GM23338 (cell line): Measurements from ENCODE around the gene SORCS3. TPM values are rescaled to one million over a fixed set of nuclear protein-coding genes. Genes with fewer than 3 reads are reported as not detected.

Source experiments
- ATAC-seq: fragments of 200-7000 bp; cut with Tn5 transposase; 3 replicates; pipeline ENCODE4 v1.9.1; 2020
- DNase-seq: peaks from one replicate; pipeline ENCODE4 v3.0.0-alpha.2; 2015; ENCODE audit warnings: low spot score
- H2AFZ ChIP-seq: fragments of 200-600 bp; sonication (generic); 2 replicates; pipeline ENCODE4 v1.8.0; 2016; ENCODE audit warnings: antibody characterized with exemption, mild to moderate bottlenecking, moderate library complexity
- H3F3A ChIP-seq: fragments of 200-600 bp; sonication (generic); replicated peaks from 2 replicates; pipeline ENCODE4 v1.8.0; 2017; ENCODE audit warnings: antibody characterized with exemption, mixed run types, low read depth
- H3K27ac ChIP-seq: fragments of 200-600 bp; sonication (generic); 2 replicates; pipeline ENCODE4 v1.6.1; 2016; ENCODE audit warnings: low read depth
- H3K27me3 ChIP-seq: fragments of 200-600 bp; sonication (generic); 2 replicates; pipeline ENCODE4 v1.8.0; 2016; ENCODE audit warnings: mild to moderate bottlenecking, mixed run types, moderate library complexity; ENCODE audit not compliant: insufficient read depth
- H3K36me3 ChIP-seq: fragments of 200-600 bp; sonication (generic); 2 replicates; pipeline ENCODE4 v1.8.0; 2016; ENCODE audit warnings: mild to moderate bottlenecking; ENCODE audit not compliant: insufficient read depth
- H3K4me1 ChIP-seq: fragments of 200-600 bp; sonication (generic); 2 replicates; pipeline ENCODE4 v1.8.0; 2016; ENCODE audit warnings: mild to moderate bottlenecking, moderate library complexity; ENCODE audit not compliant: insufficient read depth
- H3K4me2 ChIP-seq: fragments of 200-600 bp; sonication (generic); 2 replicates; pipeline ENCODE4 v1.7.1; 2017; ENCODE audit warnings: mixed run types
- H3K4me3 ChIP-seq: fragments of 200-600 bp; sonication (generic); 2 replicates; pipeline ENCODE4 v1.6.1; 2016; ENCODE audit warnings: mixed run types
- H3K79me2 ChIP-seq: fragments of 200-600 bp; sonication (generic); replicated peaks from 2 replicates; pipeline ENCODE4 v1.8.0; 2017; ENCODE audit warnings: mild to moderate bottlenecking; ENCODE audit not compliant: insufficient read depth
- H3K9me2 ChIP-seq: fragments of 200-600 bp; sonication (generic); 2 replicates; pipeline ENCODE4 v1.8.0; 2017; ENCODE audit not compliant: insufficient read depth
- H4K20me1 ChIP-seq: fragments of 200-600 bp; sonication (generic); replicated peaks from 2 replicates; pipeline ENCODE4 v1.8.0; 2017; ENCODE audit warnings: mild to moderate bottlenecking; ENCODE audit not compliant: insufficient read depth
- H3K27ac Mint-ChIP-seq: 2 replicates; pipeline ENCODE4 v1.8.0; 2020; ENCODE audit warnings: inconsistent platforms, mild to moderate bottlenecking, moderate library complexity, mixed read lengths
- H3K27me3 Mint-ChIP-seq: 3 replicates; pipeline ENCODE4 v1.8.0; 2022; ENCODE audit warnings: low read depth, mild to moderate bottlenecking, moderate library complexity, mixed read lengths, inconsistent platforms; ENCODE audit not compliant: insufficient read depth, poor library complexity
- H3K36me3 Mint-ChIP-seq: 3 replicates; pipeline ENCODE4 v1.8.0; 2021; ENCODE audit warnings: low read depth, mild to moderate bottlenecking, inconsistent platforms, moderate library complexity, mixed read lengths
- H3K4me1 Mint-ChIP-seq: 3 replicates; pipeline ENCODE4 v1.8.0; 2020; ENCODE audit warnings: mild to moderate bottlenecking, inconsistent platforms, mixed read lengths
- H3K4me3 Mint-ChIP-seq: 3 replicates; pipeline ENCODE4 v1.8.0; 2021; ENCODE audit warnings: moderate library complexity, mild to moderate bottlenecking, inconsistent platforms, mixed read lengths
- H3K9me3 Mint-ChIP-seq: 3 replicates; pipeline ENCODE4 v1.8.0; 2020; ENCODE audit warnings: moderate library complexity, mild to moderate bottlenecking, inconsistent platforms, mixed read lengths
- CREB1 ChIP-seq: fragments of 250-450 bp; sonication (Bioruptor Pico); IDR thresholded peaks from 2 replicates; pipeline ENCODE4 v1.5.0; 2020; ENCODE audit warnings: low read depth, mild to moderate bottlenecking, moderate library complexity
- CTCF ChIP-seq, 2 experiments: fragments of 200-600 bp in 1 of 2; sonication (generic) in 1 of 2; conservative IDR thresholded peaks; 2 replicates each; pipeline versions ENCODE4 v1.5.1 to v1.6.1; 2016 to 2017; ENCODE audit warnings: antibody characterized with exemption in 2 of 2, low read depth in 2 of 2, mild to moderate bottlenecking in 2 of 2, moderate library complexity in 1 of 2
- ETS1 ChIP-seq: IDR thresholded peaks from 2 replicates; pipeline ENCODE4 v1.6.1; 2016; ENCODE audit warnings: antibody characterized with exemption
- EZH2 ChIP-seq: fragments of 200-600 bp; sonication (generic); IDR thresholded peaks from one replicate; pipeline ENCODE4 v1.8.0; 2017; ENCODE audit warnings: antibody characterized with exemption, mild to moderate bottlenecking, low read depth; ENCODE audit not compliant: unreplicated experiment
- EZH2phosphoT487 ChIP-seq: fragments of 200-600 bp; sonication (generic); IDR thresholded peaks from one replicate; pipeline ENCODE4 v1.8.1; 2018; ENCODE audit warnings: antibody characterized with exemption; ENCODE audit not compliant: unreplicated experiment
- JUNB ChIP-seq: IDR thresholded peaks from one replicate; pipeline ENCODE4 v1.6.1; 2016; ENCODE audit warnings: antibody characterized with exemption; ENCODE audit not compliant: unreplicated experiment
- NANOG ChIP-seq: IDR thresholded peaks from 2 replicates; pipeline ENCODE4 v1.6.1; 2016; ENCODE audit warnings: antibody characterized with exemption, borderline replicate concordance
- POLR2AphosphoS5 ChIP-seq: IDR thresholded peaks from 2 replicates; pipeline ENCODE4 v1.6.1; 2016; ENCODE audit warnings: antibody characterized with exemption, low read depth
- STAT1 ChIP-seq: IDR thresholded peaks from one replicate; pipeline ENCODE4 v1.6.1; 2016; ENCODE audit warnings: antibody characterized with exemption; ENCODE audit not compliant: unreplicated experiment
- ZNF114 ChIP-seq: fragments of 250-450 bp; sonication (Bioruptor Pico); IDR thresholded peaks from 2 replicates; pipeline ENCODE4 v1.5.0; 2020; ENCODE audit warnings: mild to moderate bottlenecking, moderate library complexity
- ZNF331 ChIP-seq: fragments of 250-450 bp; sonication (Bioruptor Pico); IDR thresholded peaks from 2 replicates; pipeline ENCODE4 v1.5.0; 2020; ENCODE audit warnings: low read depth, mild to moderate bottlenecking, moderate library complexity
- polyA plus RNA-seq: library from polyadenylated mRNA; unstranded; fragments of >200 nt; fragmentation: Nextera tagmentation; extraction: Ambion mirVana; gene quantifications from 2 replicates; pipeline ENCODE4 v1.2.1, GENCODE V29; 2016
- total RNA-seq: library from RNA; depleted of rRNA; stranded (reverse); fragments of >200 nt; shearing (Covaris generic); gene quantifications from 2 replicates; pipeline ENCODE4 v1.2.3, GENCODE V29; 2014

SORCS3 gene
- total and polyA plus RNA-seq, 2 experiments from 2014 or later: 0.37 to 1.4 TPM

- TF ChIP-seq CREB1 (CRISPR knock-in tag) (no peak), ZNF114 (CRISPR knock-in tag) (no peak), CTCF (conservative IDR thresholded peaks at IDR 0.05; ENCODE audit: low read depth in 2 of 2) (no peak), EZH2phosphoT487 (no peak), ZNF331 (CRISPR knock-in tag) (no peak)
- Histone ChIP-seq H3K79me2 (no peaks in the 10 kb centered on the region), H3K4me1 (no peaks in the 10 kb centered on the region), H3K9me2 (no peaks in the 10 kb centered on the region), H2AFZ (no peak overlapping the region; the same call in 1 of the 2 replicates), H3K27me3 (no peaks in the 10 kb centered on the region), H3K4me2 (no peak overlapping the region), H3K4me3 (no peak overlapping the region), H3F3A (no peaks in the 10 kb centered on the region), H3K27ac (no peak overlapping the region), H3K36me3 (no peaks in the 10 kb centered on the region), H4K20me1 (no peaks in the 10 kb centered on the region)
- H3K4me1 Mint-ChIP-seq: peaks cover 10% of the 10 kb centered on the region; the same call in 2 of the 3 replicates
- H3K4me3 Mint-ChIP-seq: no peak overlapping the region
- H3K27ac Mint-ChIP-seq: no peak overlapping the region
- DNase-seq: no peak
- H3K9me3 Mint-ChIP-seq: no peaks in the 10 kb centered on the region
- no peaks in the 10 kb centered on the region for H3K27me3 Mint-ChIP-seq
- no peak; the same call in 2 of the 3 replicates for ATAC-seq
- no peaks in the 10 kb centered on the region for H3K36me3 Mint-ChIP-seq
Measured at GRCh38 chr10:105187243-105187642, 546.2 kb downstream of the SORCS3 start.

- Histone ChIP-seq H2AFZ (no peak overlapping the region), H3F3A (no peaks in the 10 kb centered on the region), H3K79me2 (no peaks in the 10 kb centered on the region), H3K4me1 (no peaks in the 10 kb centered on the region), H3K4me3 (no peak overlapping the region), H4K20me1 (no peaks in the 10 kb centered on the region), H3K9me2 (no peaks in the 10 kb centered on the region), H3K27me3 (no peaks in the 10 kb centered on the region), H3K36me3 (no peaks in the 10 kb centered on the region), H3K4me2 (no peak overlapping the region), H3K27ac (no peak overlapping the region)
- Mint-ChIP-seq H3K27me3 (no peaks in the 10 kb centered on the region), H3K9me3 (no peaks in the 10 kb centered on the region), H3K4me1 (peaks cover 10% of the 10 kb centered on the region; the same call in 2 of the 3 replicates), H3K27ac (no peak overlapping the region), H3K36me3 (no peaks in the 10 kb centered on the region), H3K4me3 (no peak overlapping the region)
- no peak for DNase-seq
- TF ChIP-seq NANOG (no peak), CREB1 (CRISPR knock-in tag) (no peak)
- ATAC-seq: no peak
Measured at GRCh38 chr10:105188737-105189462, 547.8 kb downstream of the SORCS3 start.

- no peak overlapping the region for H3K27ac ChIP-seq
- H3K9me3 Mint-ChIP-seq: no peaks in the 10 kb centered on the region
- no peaks in the 10 kb centered on the region for H3K27me3 ChIP-seq
- DNase-seq (no peak), ATAC-seq (no peak)
- no peaks in the 10 kb centered on the region for H3K79me2 ChIP-seq
- no peaks in the 10 kb centered on the region for H4K20me1 ChIP-seq
- H3K9me2 ChIP-seq: no peaks in the 10 kb centered on the region
- no peak overlapping the region for H3K4me3 ChIP-seq
- H3K4me3 Mint-ChIP-seq: no peak overlapping the region
- no peaks in the 10 kb centered on the region for H3F3A ChIP-seq
- H3K4me1 ChIP-seq: no peaks in the 10 kb centered on the region
- peaks cover 10% of the 10 kb centered on the region; the same call in 2 of the 3 replicates for H3K4me1 Mint-ChIP-seq
- no peaks in the 10 kb centered on the region for H3K27me3 Mint-ChIP-seq
- H3K36me3 Mint-ChIP-seq: no peaks in the 10 kb centered on the region
- H3K4me2 ChIP-seq: no peak overlapping the region
- no peaks in the 10 kb centered on the region for H3K36me3 ChIP-seq
- no peak overlapping the region for H3K27ac Mint-ChIP-seq
- H2AFZ ChIP-seq: no peak overlapping the region
- TF ChIP-seq EZH2 (no peak), CTCF (conservative IDR thresholded peaks at IDR 0.05; ENCODE audit: low read depth in 2 of 2) (no peak), POLR2AphosphoS5 (no peak), EZH2phosphoT487 (no peak), ZNF114 (CRISPR knock-in tag) (no peak), JUNB (no peak), NANOG (no peak), ETS1 (no peak), ZNF331 (CRISPR knock-in tag) (no peak), STAT1 (no peak)
Measured at GRCh38 chr10:105189463-105189800, 548.3 kb downstream of the SORCS3 start.
